RWPE1 (cell line): Measurements from ENCODE around the gene TCF4.

ENCODE experiments used
- CTCF ChIA-PET: fragments of 350-600 bp; sonication (Branson Sonifier 250); formaldehyde crosslinking; extraction: SDS; loops from one replicate; lab custom pipeline; 2021; lab: Yijun Ruan, JAX
- POLR2A ChIA-PET: fragments of 400-600 bp; formaldehyde crosslinking; extraction: SDS; loops from one replicate; lab custom pipeline; 2020; ENCODE audit warnings: antibody characterized with exemption; ENCODE audit not compliant: low non-redundant PET; lab: Yijun Ruan, JAX
- DNase-seq: peaks from one replicate; pipeline ENCODE4 v3.0.0; 2012; ENCODE audit warnings: low spot score
- H3K27ac ChIP-seq: fragments of 450-650 bp; 2 replicates; pipeline ENCODE4 v1.5.1; 2017
- CTCF ChIP-seq: fragments of 450-650 bp; conservative IDR thresholded peaks from 2 replicates; pipeline ENCODE4 v1.5.1; 2017; ENCODE audit warnings: low read depth, mild to moderate bottlenecking

TCF4 gene

GRCh38 chr18:55552526-55553189 is 35.3 kb downstream of the TCF4 start:
- CTCF ChIA-PET, result no interaction called here
- no peak for TF ChIP-seq CTCF
- no peak overlapping the region for H3K27ac ChIP-seq
- no peak for DNase-seq
- POLR2A ChIA-PET, result no interaction called here

GRCh38 chr18:55551227-55551626 is 36.8 kb downstream of the TCF4 start:
- DNase-seq, result no peak
- POLR2A ChIA-PET, result no interaction called here
- H3K27ac ChIP-seq, result no peak overlapping the region
- no peak for TF ChIP-seq CTCF
- CTCF ChIA-PET, result no interaction called here

- no peak for TF ChIP-seq CTCF
- ChIA-PET CTCF (no interaction called here), POLR2A (no interaction called here)
- H3K27ac ChIP-seq, result no peak overlapping the region
- no peak for DNase-seq
Observed at GRCh38 chr18:55550471-55550870, 37.5 kb downstream of the TCF4 start.

- DNase-seq, result no peak
- CTCF ChIA-PET, result interaction anchor here (0.7 kb wide), 1 partner anchor 73 kb away, joined by 6 read pairs; no protein-coding TSS in a partner anchor
- POLR2A ChIA-PET, result no interaction called here
- TF ChIP-seq CTCF, result no peak
- H3K27ac ChIP-seq, result no peak overlapping the region
Observed at GRCh38 chr18:55549474-55550104, 38.4 kb downstream of the TCF4 start.

GRCh38 chr18:55547705-55548056 is 40.3 kb downstream of the TCF4 start:
- CTCF ChIA-PET, result no interaction called here
- DNase-seq, result no peak
- H3K27ac ChIP-seq, result no peak overlapping the region
- no peak for TF ChIP-seq CTCF
- POLR2A ChIA-PET, result no interaction called here

GRCh38 chr18:55546851-55547704 is 40.9 kb downstream of the TCF4 start:
- no peak for TF ChIP-seq CTCF
- no peak for DNase-seq
- H3K27ac ChIP-seq, result no peak overlapping the region
- ChIA-PET CTCF (interaction anchor here (0.6 kb wide), 1 partner anchor 628 kb away, joined by 3 read pairs; no protein-coding TSS in a partner anchor), POLR2A (no interaction called here)
